ENCODE results near the gene WFDC11.

The WFDC11 gene

DNA sequence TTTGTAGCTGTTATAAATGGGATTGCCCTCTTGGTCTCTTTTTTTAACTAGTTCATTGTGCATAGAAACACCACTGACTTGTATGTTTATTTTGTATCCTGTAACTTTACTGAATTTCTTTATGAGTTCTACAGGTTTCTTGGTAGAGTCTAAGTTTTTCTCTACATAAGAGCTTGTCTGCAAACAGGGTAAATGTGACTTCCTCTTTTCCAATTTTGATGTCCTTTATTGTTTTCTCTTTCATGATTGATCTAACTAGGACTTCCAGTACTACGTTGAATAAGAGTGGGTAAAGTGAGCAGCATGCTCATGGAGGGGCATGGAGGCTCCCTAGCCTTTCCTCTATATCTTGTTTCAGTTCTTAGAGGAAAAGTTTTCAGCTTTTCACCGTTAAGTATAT is 43.5 kb downstream of the WFDC11 start:
- DNase-seq (ENCODE audit: low read depth): no peak

DNA sequence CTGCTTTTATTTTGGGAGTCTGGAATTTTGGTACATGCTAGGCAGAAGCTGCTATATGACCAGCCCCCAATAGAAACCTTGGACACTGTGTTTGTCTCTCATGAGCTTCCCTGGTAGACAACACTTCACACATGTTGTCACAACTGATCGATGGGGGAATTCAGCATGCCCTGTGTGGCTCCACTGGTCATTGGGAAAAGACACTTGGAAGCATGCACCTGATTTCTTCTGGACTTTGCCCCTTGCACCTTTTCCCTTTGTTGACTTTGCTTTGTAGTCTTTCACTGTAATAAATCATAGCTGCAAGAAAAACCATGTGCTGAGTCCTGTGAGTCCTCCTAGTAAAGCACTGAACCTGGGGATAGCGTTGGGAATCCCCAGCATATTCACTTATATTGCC is 48.4 kb downstream of the WFDC11 start:
- no peak for DNase-seq (ENCODE audit: low read depth)

GRCh38 chr20:45617591-45617990 is 52.4 kb downstream of the WFDC11 start:
- DNase-seq (ENCODE audit: low read depth): no peak

DNA sequence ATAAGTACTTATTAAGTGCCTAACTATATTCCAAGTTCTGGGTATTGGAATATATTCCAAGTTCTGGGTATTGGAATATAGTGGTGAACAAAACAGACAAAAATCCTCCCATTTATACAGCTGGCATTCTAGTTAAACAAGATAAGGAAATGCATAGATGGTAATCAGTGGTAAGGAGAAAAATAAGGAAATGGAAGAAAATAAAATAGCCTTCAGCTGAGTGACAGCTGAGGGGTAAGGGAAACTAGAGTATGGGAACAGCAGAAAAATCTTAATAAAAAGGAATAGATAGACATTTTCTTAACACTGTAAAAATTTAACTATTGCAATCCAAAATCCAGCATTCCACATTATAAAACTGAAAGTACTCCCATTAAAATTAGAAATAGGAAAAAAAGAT is 57.7 kb downstream of the WFDC11 start:
- DNase-seq (ENCODE audit: low read depth): no peak

DNA sequence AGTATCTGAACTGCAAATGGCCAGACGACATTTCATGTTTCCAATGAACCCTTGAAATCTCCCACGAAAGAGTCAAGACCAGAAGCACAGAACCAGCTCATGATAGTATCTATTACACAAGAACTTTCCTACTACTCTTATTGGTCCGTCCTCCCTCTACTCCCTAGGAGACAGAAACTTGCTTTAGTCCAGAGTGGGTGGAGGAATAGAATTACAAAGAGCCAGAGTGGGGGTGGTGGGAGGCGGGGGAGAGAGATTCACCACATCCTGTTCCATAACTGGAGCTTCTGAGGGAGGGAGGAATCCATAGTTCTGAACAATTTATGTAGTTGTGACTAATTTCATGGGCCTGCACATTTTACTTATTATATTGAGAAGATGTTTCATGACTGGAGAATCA is 59.0 kb downstream of the WFDC11 start:
- DNase-seq (ENCODE audit: low read depth): peak; percentile 17

GRCh38 chr20:45607810-45608209 is 62.2 kb downstream of the WFDC11 start:
- no peak for DNase-seq (ENCODE audit: low read depth)
